H54 (cell line): ENCODE measurements around the gene MYL5.
"Not testable (repeated sequence)": the region's sequence is repeated elsewhere in the genome, so short reads cannot be mapped to it uniquely, and the experiment has no call there.

ENCODE experiments used
- DNase-seq: peaks from one replicate; pipeline ENCODE4 v3.0.0; 2011; ENCODE audit warnings: low spot score, mixed read lengths; ENCODE audit not compliant: insufficient read length
- FAIRE-seq: peaks from 3 replicates; lab custom pipeline; 2011; peaks lifted over from hg19 to GRCh38; lab: Jason Lieb, UNC
- POLR2A ChIP-seq: IDR thresholded peaks from 2 replicates; pipeline ENCODE4 v1.6.1; 2011; ENCODE audit warnings: low read depth, mild to moderate bottlenecking, low read length

The MYL5 gene

GRCh38 chr4:684623-685327 lies 10.4 kb downstream of the MYL5 start:
- no peak for DNase-seq
- FAIRE-seq: no peak
- TF ChIP-seq POLR2A: no peak

GRCh38 chr4:685679-686412 lies 11.5 kb downstream of the MYL5 start:
- no peak for TF ChIP-seq POLR2A
- DNase-seq (no peak), FAIRE-seq (no peak)

- TF ChIP-seq POLR2A: no peak
- FAIRE-seq (no peak), DNase-seq (no peak)
Observed at GRCh38 chr4:686413-687040, 12.2 kb downstream of the MYL5 start.

GRCh38 chr4:687048-687970 lies 13.0 kb downstream of the MYL5 start:
- FAIRE-seq: no peak
- peak; percentile 66 for TF ChIP-seq POLR2A
- DNase-seq: peak; percentile 99

- TF ChIP-seq POLR2A: 0 out of 2 replicates have a peak, but pooled peaks have one; percentile 6
- no peak for FAIRE-seq
- no peak for DNase-seq
Observed at GRCh38 chr4:687971-688853, 13.9 kb downstream of the MYL5 start.

- FAIRE-seq: no peak
- DNase-seq: no peak
- no peak for TF ChIP-seq POLR2A
Observed at GRCh38 chr4:688854-689681, 14.7 kb downstream of the MYL5 start, which contains the start of gene SLC49A3. TSS of gene SLC49A3 (minus strand) at chr4:689151. CDS start at chr4:689127, 24 bp downstream.

- DNase-seq: no peak
- TF ChIP-seq POLR2A: no peak
- FAIRE-seq: no peak
Observed at GRCh38 chr4:689723-690122, 15.4 kb downstream of the MYL5 start.

GRCh38 chr4:692771-693554 lies 18.6 kb downstream of the MYL5 start:
- FAIRE-seq (no peak), DNase-seq (no peak)
- no peak for TF ChIP-seq POLR2A

- FAIRE-seq, DNase-seq: not testable (repeated sequence)
Observed at GRCh38 chr4:694341-694940, 20.1 kb downstream of the MYL5 start.

- no peak for FAIRE-seq
- no peak for DNase-seq
- TF ChIP-seq POLR2A: no peak
Observed at GRCh38 chr4:699816-700580, 25.7 kb downstream of the MYL5 start.
